ENCODE results near the gene CTSD. TPM values are rescaled to one million over a fixed set of nuclear protein-coding genes. Genes with fewer than 3 reads are reported as not detected.
A peak's percentile ranks its signal among the peaks of the same experiment; 100 is the strongest.

The CTSD gene
- total RNA-seq, 2 donors from 2014 or later: 79.6 to 83.2 TPM

DNA sequence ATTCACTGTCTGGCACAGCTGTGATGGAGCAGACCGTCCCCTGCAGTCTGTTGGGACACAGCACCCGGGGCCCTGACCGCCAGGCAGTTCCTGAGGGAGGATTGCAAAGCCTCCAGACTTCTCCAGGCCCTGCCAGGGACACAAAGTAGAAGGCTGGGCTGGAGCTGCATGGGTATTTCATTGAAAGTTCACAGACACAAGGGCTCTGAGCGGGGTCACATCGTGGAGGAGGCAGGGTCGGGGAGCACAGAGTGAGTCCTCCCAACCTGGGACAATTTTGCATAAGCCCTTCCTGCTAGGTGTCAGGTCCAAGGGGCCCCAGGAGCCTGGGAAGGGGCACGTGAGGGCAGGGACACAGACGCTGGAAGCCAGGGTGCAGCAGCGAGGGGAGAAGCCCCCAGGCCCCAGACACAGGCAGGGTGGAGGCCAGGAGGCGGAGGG lies 29.1 kb downstream of the CTSD start:
- peaks cover 2% of the 10 kb centered on the region for H3K9me3 ChIP-seq (ENCODE audit: control insufficient read depth, low read length, poor library complexity, severe bottlenecking)
- Mint-ChIP-seq H3K36me3 (ENCODE audit: low read depth) (peaks cover 6% of the 10 kb centered on the region), H3K4me1 (peaks cover 12% of the 10 kb centered on the region), H3K27ac (no peak overlapping the region), H3K27me3 (peaks cover 48% of the 10 kb centered on the region), H3K4me3 (no peak overlapping the region)
- ATAC-seq (no peak), DNase-seq (no peak)

DNA sequence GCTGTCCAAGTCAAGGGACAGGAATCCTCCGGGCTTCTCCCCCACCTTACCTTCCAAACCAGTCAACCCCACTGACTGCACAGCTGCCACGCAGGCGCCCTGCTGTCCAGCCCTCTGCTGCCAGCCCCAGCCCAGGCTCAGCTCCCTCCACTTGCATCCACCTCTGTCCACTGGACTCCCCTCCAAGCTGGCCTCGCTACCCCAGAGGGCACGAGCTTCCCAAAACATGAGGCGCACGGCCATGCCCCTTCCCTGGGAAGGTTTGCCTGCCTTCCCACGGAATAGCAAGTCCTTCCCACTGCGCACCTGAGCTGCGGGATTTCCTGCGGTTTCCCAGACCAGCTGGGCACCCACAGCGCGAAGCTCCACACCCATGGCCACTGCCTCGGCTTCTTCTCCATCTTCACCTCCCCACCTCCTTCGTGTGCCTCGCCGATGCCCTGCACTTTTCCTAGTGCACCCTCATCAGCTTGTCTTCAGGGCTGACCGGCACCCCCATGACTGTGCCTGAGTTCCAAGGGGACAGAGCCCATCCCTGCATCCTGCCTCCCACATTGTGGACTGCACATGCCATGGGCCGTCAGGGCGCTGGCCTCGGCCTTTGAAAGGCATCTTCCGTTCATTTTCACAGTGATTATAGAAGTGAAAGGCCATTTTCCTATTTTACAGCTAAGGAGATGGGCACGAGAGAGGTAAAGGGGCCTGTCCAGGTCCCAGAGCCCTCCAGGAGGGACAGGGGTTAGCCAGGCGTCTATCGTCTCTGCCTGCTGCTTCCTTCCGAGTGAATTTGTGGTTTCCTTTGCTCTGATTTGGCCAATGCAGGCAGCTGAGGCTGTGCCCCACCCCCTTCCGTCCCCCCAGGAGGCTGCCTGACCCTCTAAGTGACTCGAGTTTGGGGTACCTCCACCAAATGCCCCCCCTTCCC lies 29.7 kb downstream of the CTSD start:
- DNase-seq: no peak
- H3K27ac Mint-ChIP-seq: peak overlapping the region; percentile 69
- no peak overlapping the region for H3K4me3 Mint-ChIP-seq
- no peak for ATAC-seq
- peaks cover 6% of the 10 kb centered on the region for H3K36me3 Mint-ChIP-seq (ENCODE audit: low read depth)
- H3K27me3 Mint-ChIP-seq: peaks cover 45% of the 10 kb centered on the region
- H3K4me1 Mint-ChIP-seq: peaks cover 8% of the 10 kb centered on the region
- peaks cover 2% of the 10 kb centered on the region for H3K9me3 ChIP-seq (ENCODE audit: control insufficient read depth, low read length, poor library complexity, severe bottlenecking)

- H3K36me3 Mint-ChIP-seq (ENCODE audit: low read depth): peaks cover 9% of the 10 kb centered on the region
- DNase-seq (no peak), ATAC-seq (no peak)
- peaks cover 2% of the 10 kb centered on the region for H3K9me3 ChIP-seq (ENCODE audit: control insufficient read depth, low read length, poor library complexity, severe bottlenecking)
- peaks cover 10% of the 10 kb centered on the region for H3K4me1 Mint-ChIP-seq
- peaks cover 53% of the 10 kb centered on the region for H3K27me3 Mint-ChIP-seq
- no peak overlapping the region for H3K27ac Mint-ChIP-seq
- H3K4me3 Mint-ChIP-seq: no peak overlapping the region
Observed at GRCh38 chr11:1733009-1733715, 30.6 kb downstream of the CTSD start.

GRCh38 chr11:1732418-1733008 lies 31.2 kb downstream of the CTSD start:
- no peak for DNase-seq
- Mint-ChIP-seq H3K27me3 (peaks cover 59% of the 10 kb centered on the region), H3K27ac (no peak overlapping the region), H3K36me3 (ENCODE audit: low read depth) (peaks cover 9% of the 10 kb centered on the region), H3K4me3 (no peak overlapping the region), H3K4me1 (peaks cover 10% of the 10 kb centered on the region)
- H3K9me3 ChIP-seq (ENCODE audit: control insufficient read depth, low read length, poor library complexity, severe bottlenecking): peaks cover 2% of the 10 kb centered on the region
- ATAC-seq: no peak

- H3K27ac Mint-ChIP-seq: no peak overlapping the region
- H3K4me3 Mint-ChIP-seq: no peak overlapping the region
- DNase-seq: no peak
- H3K4me1 Mint-ChIP-seq: peaks cover 13% of the 10 kb centered on the region
- ATAC-seq: no peak
- no peaks in the 10 kb centered on the region for H3K9me3 ChIP-seq (ENCODE audit: control insufficient read depth, low read length, poor library complexity, severe bottlenecking)
- peaks cover 68% of the 10 kb centered on the region for H3K27me3 Mint-ChIP-seq
- peaks cover 7% of the 10 kb centered on the region for H3K36me3 Mint-ChIP-seq (ENCODE audit: low read depth)
Observed at GRCh38 chr11:1731451-1732059, 32.2 kb downstream of the CTSD start.

- H3K36me3 Mint-ChIP-seq (ENCODE audit: low read depth): peaks cover 3% of the 10 kb centered on the region
- DNase-seq: no peak
- peaks cover 14% of the 10 kb centered on the region for H3K4me1 Mint-ChIP-seq
- no peaks in the 10 kb centered on the region for H3K9me3 ChIP-seq (ENCODE audit: control insufficient read depth, low read length, poor library complexity, severe bottlenecking)
- no peak overlapping the region for H3K27ac Mint-ChIP-seq
- H3K4me3 Mint-ChIP-seq: no peak overlapping the region
- no peak for ATAC-seq
- peaks cover 74% of the 10 kb centered on the region for H3K27me3 Mint-ChIP-seq
Observed at GRCh38 chr11:1730059-1730629, 33.6 kb downstream of the CTSD start.

DNA sequence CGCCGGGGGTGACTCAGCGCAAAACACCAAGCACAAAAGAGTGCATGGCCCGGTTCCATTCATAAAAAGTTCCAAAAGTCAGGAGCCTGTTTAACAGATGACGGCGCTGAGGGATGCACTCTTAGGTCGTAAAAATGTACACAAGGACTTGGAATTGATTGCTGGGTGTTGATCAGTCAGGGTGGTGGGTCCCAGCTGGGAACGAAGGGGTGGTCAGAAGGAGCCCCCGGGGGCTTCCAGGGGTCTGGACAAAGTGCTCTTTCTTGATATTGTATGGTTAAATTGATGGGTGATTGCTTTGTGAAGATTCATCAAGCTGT lies 34.1 kb downstream of the CTSD start:
- no peaks in the 10 kb centered on the region for H3K9me3 ChIP-seq (ENCODE audit: control insufficient read depth, low read length, poor library complexity, severe bottlenecking)
- DNase-seq (no peak), ATAC-seq (no peak)
- Mint-ChIP-seq H3K27ac (no peak overlapping the region), H3K36me3 (ENCODE audit: low read depth) (peaks cover 3% of the 10 kb centered on the region), H3K4me3 (no peak overlapping the region), H3K27me3 (peaks cover 79% of the 10 kb centered on the region), H3K4me1 (peaks cover 14% of the 10 kb centered on the region)

DNA sequence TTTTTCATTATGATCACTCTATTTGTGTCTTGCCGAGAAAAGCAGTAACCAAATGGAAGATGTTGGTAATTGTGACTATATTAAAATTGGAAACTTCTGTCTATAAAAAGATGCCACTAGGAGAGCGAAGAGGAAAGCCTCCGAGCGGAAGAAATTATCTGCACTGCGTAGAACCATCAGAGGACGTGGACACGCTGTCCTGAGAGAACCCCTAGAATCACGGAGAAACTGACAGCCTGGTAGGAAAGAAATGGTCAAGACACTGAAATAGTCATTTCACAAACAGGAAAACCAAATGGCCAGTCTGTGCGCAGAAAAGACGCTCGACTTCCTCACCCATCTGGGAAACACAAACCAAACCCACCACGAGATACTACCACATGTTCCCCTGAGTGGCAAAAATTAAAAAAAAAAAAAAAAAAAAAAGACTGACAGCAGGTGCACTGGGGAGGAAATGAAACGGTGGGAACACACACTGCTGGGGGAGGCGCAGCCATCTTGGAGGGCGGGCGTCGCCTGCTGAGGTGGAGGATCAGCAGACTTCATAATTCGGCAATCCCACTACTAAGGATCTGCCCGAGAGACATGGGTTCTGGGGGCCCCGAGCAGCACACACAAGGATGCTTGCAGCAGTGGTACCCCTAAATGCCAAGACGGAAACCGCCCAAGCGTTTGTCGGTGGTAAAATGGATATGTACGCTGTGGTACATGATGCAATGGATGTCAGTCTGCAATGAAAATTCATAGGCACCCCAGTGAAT lies 34.6 kb downstream of the CTSD start:
- no peak for ATAC-seq
- DNase-seq: no peak
- Mint-ChIP-seq H3K27ac (no peak overlapping the region), H3K36me3 (ENCODE audit: low read depth) (peaks cover 3% of the 10 kb centered on the region), H3K4me3 (peak overlapping the region; percentile 64), H3K27me3 (peaks cover 79% of the 10 kb centered on the region), H3K4me1 (peaks cover 10% of the 10 kb centered on the region)
- H3K9me3 ChIP-seq (ENCODE audit: control insufficient read depth, low read length, poor library complexity, severe bottlenecking): no peaks in the 10 kb centered on the region

DNA sequence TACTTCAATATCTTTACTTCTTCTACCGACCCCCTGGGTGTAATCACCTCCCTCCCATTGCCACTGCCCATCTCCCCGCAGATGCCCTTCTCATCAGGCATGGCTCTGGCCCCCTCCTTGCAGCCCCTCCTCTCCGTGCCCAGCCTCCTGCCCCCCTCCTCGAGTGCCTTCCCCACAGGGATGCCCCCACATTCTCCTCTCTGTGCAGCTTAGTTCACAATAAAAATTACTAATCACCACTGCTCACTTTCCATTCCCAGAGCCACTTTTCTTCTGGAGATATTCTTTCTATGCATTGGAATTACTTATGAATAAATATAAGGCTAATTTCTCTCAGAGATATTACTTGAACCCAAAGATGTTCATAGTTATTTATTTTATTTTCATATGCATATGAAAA lies 35.4 kb downstream of the CTSD start:
- peaks cover 77% of the 10 kb centered on the region for H3K27me3 Mint-ChIP-seq

DNA sequence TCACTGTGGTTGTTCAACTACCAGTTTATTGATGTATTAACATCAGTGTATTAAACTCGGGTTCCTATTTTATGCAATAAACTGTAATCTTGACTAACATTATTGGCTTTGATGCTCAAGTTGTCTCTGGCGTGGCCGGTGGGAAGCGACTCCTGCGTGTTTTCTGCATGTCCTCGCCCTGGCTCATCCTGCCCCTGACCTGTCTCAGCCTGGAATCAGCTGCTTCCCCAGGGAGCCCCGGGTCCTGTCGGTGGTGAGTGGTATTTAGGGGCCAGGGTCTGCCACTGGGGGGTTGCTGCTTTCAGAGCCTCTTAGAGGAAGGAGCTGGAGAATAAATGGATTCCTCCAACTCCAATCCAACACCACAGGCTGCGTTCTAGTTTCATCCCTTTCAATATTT lies 35.9 kb downstream of the CTSD start:
- H3K36me3 Mint-ChIP-seq (ENCODE audit: low read depth): peaks cover 3% of the 10 kb centered on the region
- DNase-seq (no peak), ATAC-seq (no peak)
- H3K4me3 Mint-ChIP-seq: no peak overlapping the region
- H3K27me3 Mint-ChIP-seq: peaks cover 77% of the 10 kb centered on the region
- H3K9me3 ChIP-seq (ENCODE audit: control insufficient read depth, low read length, poor library complexity, severe bottlenecking): no peaks in the 10 kb centered on the region
- H3K27ac Mint-ChIP-seq: no peak overlapping the region
- H3K4me1 Mint-ChIP-seq: peaks cover 6% of the 10 kb centered on the region

More for the DNA sequence above, 35.4 kb downstream of the CTSD start:
- H3K36me3 Mint-ChIP-seq (ENCODE audit: low read depth): peaks cover 3% of the 10 kb centered on the region
- no peak overlapping the region for H3K4me3 Mint-ChIP-seq
- H3K4me1 Mint-ChIP-seq: peaks cover 6% of the 10 kb centered on the region
- H3K27ac Mint-ChIP-seq: no peak overlapping the region
- ATAC-seq (no peak), DNase-seq (no peak)
- H3K9me3 ChIP-seq (ENCODE audit: control insufficient read depth, low read length, poor library complexity, severe bottlenecking): no peaks in the 10 kb centered on the region

DNA sequence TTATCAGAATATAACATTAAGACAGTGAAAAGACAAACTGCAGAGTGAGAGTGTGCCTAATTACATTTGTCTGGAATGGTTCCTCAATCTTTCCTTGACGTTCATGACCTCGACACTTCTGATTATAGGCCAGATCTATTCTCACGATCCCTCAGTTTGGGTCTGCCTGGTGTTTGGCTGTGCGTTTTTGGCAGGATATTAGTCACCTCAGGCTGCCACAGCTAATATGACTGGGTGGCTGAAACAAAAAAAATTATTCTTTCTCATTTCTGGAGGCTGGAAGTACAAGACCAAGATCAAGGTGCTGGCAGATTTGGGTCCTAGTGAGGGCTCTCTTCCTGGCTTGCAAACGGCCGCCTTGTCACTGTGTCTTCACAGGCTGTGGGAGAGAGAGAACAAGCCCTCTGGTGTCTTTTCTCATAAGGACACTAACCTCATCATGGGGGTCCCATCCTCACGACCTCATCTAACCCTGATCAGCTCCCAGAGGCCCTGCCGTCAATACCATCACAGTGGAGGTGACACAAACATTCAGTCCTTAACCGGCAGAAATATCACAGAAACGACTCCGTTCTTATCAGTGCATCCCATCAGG lies 36.5 kb downstream of the CTSD start:
- Mint-ChIP-seq H3K27ac (no peak overlapping the region), H3K27me3 (peaks cover 75% of the 10 kb centered on the region), H3K4me1 (peaks cover 6% of the 10 kb centered on the region), H3K36me3 (ENCODE audit: low read depth) (peaks cover 3% of the 10 kb centered on the region), H3K4me3 (no peak overlapping the region)
- ATAC-seq (no peak), DNase-seq (no peak)
- H3K9me3 ChIP-seq (ENCODE audit: control insufficient read depth, low read length, poor library complexity, severe bottlenecking): no peaks in the 10 kb centered on the region

DNA sequence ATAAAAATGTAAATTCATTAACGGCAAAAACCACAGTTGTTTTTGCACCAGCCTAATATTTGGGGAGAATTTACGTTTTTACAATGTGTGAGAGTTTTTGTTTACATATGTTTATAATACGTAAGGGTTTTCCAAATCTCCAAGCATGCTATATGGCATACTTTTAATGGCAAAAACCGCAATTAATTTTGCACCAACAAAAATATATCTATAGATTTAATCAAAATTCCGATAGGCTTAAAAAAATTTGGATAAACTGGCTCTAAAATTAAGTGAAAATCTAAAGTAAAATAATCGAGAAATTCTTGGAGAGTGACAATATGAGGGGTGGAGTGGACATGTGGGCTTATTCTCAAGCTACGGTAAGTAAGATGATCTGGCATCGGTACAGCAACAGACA lies 43.9 kb downstream of the CTSD start:
- H3K27ac Mint-ChIP-seq: no peak overlapping the region
- no peaks in the 10 kb centered on the region for H3K9me3 ChIP-seq (ENCODE audit: control insufficient read depth, low read length, poor library complexity, severe bottlenecking)
- DNase-seq (no peak), ATAC-seq (no peak)
- H3K36me3 Mint-ChIP-seq (ENCODE audit: low read depth): no peaks in the 10 kb centered on the region
- H3K27me3 Mint-ChIP-seq: peaks cover 46% of the 10 kb centered on the region
- H3K4me1 Mint-ChIP-seq: no peaks in the 10 kb centered on the region
- no peak overlapping the region for H3K4me3 Mint-ChIP-seq
